WTC11 (cell line): Measurements from ENCODE around the gene CRYBG3. TPM values are rescaled to one million over a fixed set of nuclear protein-coding genes. Genes with fewer than 3 reads are reported as not detected.

Experiments
- ATAC-seq: fragments of 200-7000 bp; cut with Tn5 transposase; 2 replicates; pipeline ENCODE4 v1.10.0; 2021; ENCODE audit warnings: mild to moderate bottlenecking, moderate library complexity
- CTCF ChIA-PET: fragments of 300-600 bp; sonication (Branson Sonifier 250); formaldehyde crosslinking; loops from one replicate; lab custom pipeline; 2021; ENCODE audit warnings: antibody characterized with exemption; lab: Charles Lee
- POLR2A ChIA-PET: fragments of 350-600 bp; sonication (Branson Sonifier 250); formaldehyde crosslinking; loops from one replicate; lab custom pipeline; 2021; ENCODE audit warnings: antibody characterized with exemption; lab: Charles Lee
- DNase-seq: peaks from one replicate; pipeline ENCODE4 v3.0.0; 2021; ENCODE audit warnings: low spot score
- H3K27ac Mint-ChIP-seq: 2 replicates; pipeline ENCODE4 v1.8.0; 2021; ENCODE audit warnings: mixed read lengths
- H3K27me3 Mint-ChIP-seq: 2 replicates; pipeline ENCODE4 v1.8.0; 2021; ENCODE audit warnings: low read depth, mild to moderate bottlenecking, moderate library complexity, mixed read lengths
- H3K36me3 Mint-ChIP-seq: 2 replicates; pipeline ENCODE4 v1.8.0; 2021; ENCODE audit warnings: mixed read lengths
- H3K4me1 Mint-ChIP-seq: 2 replicates; pipeline ENCODE4 v1.8.0; 2022; ENCODE audit warnings: mixed read lengths
- H3K4me3 Mint-ChIP-seq: 2 replicates; pipeline ENCODE4 v1.8.0; 2021; ENCODE audit warnings: mild to moderate bottlenecking, moderate library complexity, mixed read lengths
- H3K9me3 Mint-ChIP-seq: 2 replicates; pipeline ENCODE4 v1.8.0; 2021; ENCODE audit warnings: mixed read lengths
- ELF4 ChIP-seq: sonication (generic); formaldehyde crosslinking; IDR thresholded peaks from 2 replicates; pipeline ENCODE4 v1.8.1; 2022; ENCODE audit warnings: low read depth, mild to moderate bottlenecking, moderate library complexity, missing genetic modification reagents
- EMX1 ChIP-seq: fragments of 250-450 bp; sonication (Bioruptor Pico); IDR thresholded peaks from 2 replicates; pipeline ENCODE4 v1.8.0; 2021; ENCODE audit warnings: mild to moderate bottlenecking
- FOXJ3 ChIP-seq: sonication (generic); formaldehyde crosslinking; IDR thresholded peaks from 2 replicates; pipeline ENCODE4 v1.9.0; 2021; ENCODE audit warnings: missing genetic modification reagents, mild to moderate bottlenecking, borderline replicate concordance
- SOX15 ChIP-seq: fragments of 250-450 bp; sonication (Bioruptor Pico); IDR thresholded peaks from 2 replicates; pipeline ENCODE4 v1.9.0; 2021; ENCODE audit warnings: mild to moderate bottlenecking
- ZNF138 ChIP-seq: sonication (generic); formaldehyde crosslinking; conservative IDR thresholded peaks from 2 replicates; pipeline ENCODE4 v1.8.1; 2022; ENCODE audit warnings: mild to moderate bottlenecking, moderate library complexity, missing genetic modification reagents
- ZNF416 ChIP-seq: fragments of 250-450 bp; sonication (Bioruptor Pico); IDR thresholded peaks from 2 replicates; pipeline ENCODE4 v1.9.0; 2021; ENCODE audit warnings: mild to moderate bottlenecking, inconsistent platforms
- total RNA-seq: library from RNA; stranded (reverse); gene quantifications from 3 replicates; pipeline ENCODE4 v1.2.3, GENCODE V29; 2021
- TF ChIP-seq, protein P1 (sequence below): sonication (generic); formaldehyde crosslinking; IDR thresholded peaks from 2 replicates; pipeline ENCODE4 v1.8.0; 2022; ENCODE audit warnings: missing genetic modification reagents
- TF ChIP-seq, protein P2 (sequence below): sonication (generic); formaldehyde crosslinking; IDR thresholded peaks from 2 replicates; pipeline ENCODE4 v1.8.1; 2023; ENCODE audit warnings: mild to moderate bottlenecking, missing genetic modification reagents, moderate library complexity
- TF ChIP-seq, protein P3 (sequence below): fragments of 250-450 bp; sonication (Bioruptor Pico); IDR thresholded peaks from 2 replicates; pipeline ENCODE4 v1.9.0; 2021; ENCODE audit warnings: mild to moderate bottlenecking
- TF ChIP-seq, protein P4 (sequence below): sonication (generic); formaldehyde crosslinking; IDR thresholded peaks from 2 replicates; pipeline ENCODE4 v1.8.1; 2022; ENCODE audit warnings: mild to moderate bottlenecking, missing genetic modification reagents, moderate library complexity, borderline replicate concordance
- TF ChIP-seq, protein P5 (sequence below): fragments of 250-450 bp; sonication (Bioruptor Pico); IDR thresholded peaks from 2 replicates; pipeline ENCODE4 v1.9.0; 2021; ENCODE audit warnings: mild to moderate bottlenecking, borderline replicate concordance
- TF ChIP-seq, protein P6 (sequence below): fragments of 250-450 bp; sonication (Bioruptor Pico); IDR thresholded peaks from 2 replicates; pipeline ENCODE4 v1.9.0; 2021; ENCODE audit warnings: moderate library complexity, mild to moderate bottlenecking, inconsistent platforms, borderline replicate concordance

CRYBG3 gene
- total RNA-seq, 1 experiment from 2014 or later, result 13.6 TPM

DNA sequence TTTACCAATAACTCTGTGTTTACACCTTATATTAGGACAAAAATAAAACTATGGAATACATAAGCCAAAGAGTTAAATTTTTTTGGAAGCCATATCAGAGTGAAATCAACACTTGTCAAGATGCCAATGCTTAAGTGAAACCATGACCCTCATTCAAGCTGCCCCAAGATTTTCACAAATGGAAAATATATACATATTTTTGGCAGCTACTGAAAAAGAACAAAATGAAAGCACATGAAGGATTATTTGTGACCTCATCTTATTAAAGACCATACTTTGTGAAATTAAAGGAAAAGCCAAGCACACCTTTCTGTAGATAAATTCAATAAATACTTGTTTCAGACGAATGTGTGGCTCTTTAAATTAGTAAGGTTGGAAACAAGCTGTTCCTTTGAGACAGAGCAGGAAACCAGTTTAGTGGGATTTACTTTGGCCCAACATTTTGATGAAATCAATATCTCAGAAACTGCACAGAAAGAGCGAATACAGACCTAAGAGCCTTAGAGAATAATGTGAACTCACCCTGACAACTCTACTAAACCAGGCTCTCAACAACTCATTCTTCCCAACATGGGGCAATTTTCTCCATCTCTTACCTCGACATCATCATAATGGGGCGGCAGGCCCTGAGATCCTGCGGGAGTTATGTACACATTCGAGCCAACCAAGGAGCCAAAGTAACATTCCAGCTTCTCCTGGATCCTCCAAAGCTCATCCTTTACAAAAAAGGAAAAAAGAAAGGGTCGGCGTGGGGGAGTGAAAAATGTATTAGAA lies 139.4 kb downstream of the CRYBG3 start (continued):
- TF ChIP-seq, protein P1, sequence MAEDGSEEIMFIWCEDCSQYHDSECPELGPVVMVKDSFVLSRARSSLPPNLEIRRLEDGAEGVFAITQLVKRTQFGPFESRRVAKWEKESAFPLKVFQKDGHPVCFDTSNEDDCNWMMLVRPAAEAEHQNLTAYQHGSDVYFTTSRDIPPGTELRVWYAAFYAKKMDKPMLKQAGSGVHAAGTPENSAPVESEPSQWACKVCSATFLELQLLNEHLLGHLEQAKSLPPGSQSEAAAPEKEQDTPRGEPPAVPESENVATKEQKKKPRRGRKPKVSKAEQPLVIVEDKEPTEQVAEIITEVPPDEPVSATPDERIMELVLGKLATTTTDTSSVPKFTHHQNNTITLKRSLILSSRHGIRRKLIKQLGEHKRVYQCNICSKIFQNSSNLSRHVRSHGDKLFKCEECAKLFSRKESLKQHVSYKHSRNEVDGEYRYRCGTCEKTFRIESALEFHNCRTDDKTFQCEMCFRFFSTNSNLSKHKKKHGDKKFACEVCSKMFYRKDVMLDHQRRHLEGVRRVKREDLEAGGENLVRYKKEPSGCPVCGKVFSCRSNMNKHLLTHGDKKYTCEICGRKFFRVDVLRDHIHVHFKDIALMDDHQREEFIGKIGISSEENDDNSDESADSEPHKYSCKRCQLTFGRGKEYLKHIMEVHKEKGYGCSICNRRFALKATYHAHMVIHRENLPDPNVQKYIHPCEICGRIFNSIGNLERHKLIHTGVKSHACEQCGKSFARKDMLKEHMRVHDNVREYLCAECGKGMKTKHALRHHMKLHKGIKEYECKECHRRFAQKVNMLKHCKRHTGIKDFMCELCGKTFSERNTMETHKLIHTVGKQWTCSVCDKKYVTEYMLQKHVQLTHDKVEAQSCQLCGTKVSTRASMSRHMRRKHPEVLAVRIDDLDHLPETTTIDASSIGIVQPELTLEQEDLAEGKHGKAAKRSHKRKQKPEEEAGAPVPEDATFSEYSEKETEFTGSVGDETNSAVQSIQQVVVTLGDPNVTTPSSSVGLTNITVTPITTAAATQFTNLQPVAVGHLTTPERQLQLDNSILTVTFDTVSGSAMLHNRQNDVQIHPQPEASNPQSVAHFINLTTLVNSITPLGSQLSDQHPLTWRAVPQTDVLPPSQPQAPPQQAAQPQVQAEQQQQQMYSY (CRISPR knock-in tag), result no peak
- TF ChIP-seq, protein P2, sequence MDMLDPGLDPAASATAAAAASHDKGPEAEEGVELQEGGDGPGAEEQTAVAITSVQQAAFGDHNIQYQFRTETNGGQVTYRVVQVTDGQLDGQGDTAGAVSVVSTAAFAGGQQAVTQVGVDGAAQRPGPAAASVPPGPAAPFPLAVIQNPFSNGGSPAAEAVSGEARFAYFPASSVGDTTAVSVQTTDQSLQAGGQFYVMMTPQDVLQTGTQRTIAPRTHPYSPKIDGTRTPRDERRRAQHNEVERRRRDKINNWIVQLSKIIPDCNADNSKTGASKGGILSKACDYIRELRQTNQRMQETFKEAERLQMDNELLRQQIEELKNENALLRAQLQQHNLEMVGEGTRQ, result no peak
- TF ChIP-seq ZNF138 (CRISPR knock-in tag) (no peak), FOXJ3 (no peak)

DNA sequence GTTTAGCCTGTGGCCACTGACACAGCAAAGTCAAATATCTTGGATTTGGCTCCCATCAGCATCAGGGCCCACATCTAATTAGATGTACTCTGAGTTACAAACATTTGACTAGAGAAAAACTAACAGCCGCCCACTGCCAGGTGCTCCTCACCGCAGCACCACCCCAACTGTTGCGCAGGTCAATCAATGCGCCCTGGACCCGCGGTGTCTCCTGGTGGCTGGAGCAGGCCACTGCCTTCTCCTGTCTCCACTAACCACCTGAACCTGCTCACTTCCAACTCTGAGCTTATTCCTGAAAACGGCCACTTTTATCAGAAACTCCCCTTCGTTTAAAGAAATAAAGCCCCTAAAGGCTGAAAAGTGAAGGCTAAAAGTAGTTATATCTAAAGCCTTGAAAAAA lies 146.2 kb downstream of the CRYBG3 start:
- CTCF ChIA-PET, result interaction anchor here (0.6 to 2.8 kb wide), 10 partner anchors 16 to 361 kb away, joined by 3 to 24 read pairs (median 3); partner anchors contain the start of genes ARL6 and CRYBG3
- ATAC-seq (peak; percentile 79), DNase-seq (peak; percentile 52)
- Mint-ChIP-seq H3K4me3 (no peak overlapping the region), H3K36me3 (no peaks in the 10 kb centered on the region), H3K27me3 (peaks cover 12% of the 10 kb centered on the region), H3K4me1 (peaks cover 22% of the 10 kb centered on the region), H3K9me3 (no peaks in the 10 kb centered on the region), H3K27ac (no peak overlapping the region)
- TF ChIP-seq, protein P3, sequence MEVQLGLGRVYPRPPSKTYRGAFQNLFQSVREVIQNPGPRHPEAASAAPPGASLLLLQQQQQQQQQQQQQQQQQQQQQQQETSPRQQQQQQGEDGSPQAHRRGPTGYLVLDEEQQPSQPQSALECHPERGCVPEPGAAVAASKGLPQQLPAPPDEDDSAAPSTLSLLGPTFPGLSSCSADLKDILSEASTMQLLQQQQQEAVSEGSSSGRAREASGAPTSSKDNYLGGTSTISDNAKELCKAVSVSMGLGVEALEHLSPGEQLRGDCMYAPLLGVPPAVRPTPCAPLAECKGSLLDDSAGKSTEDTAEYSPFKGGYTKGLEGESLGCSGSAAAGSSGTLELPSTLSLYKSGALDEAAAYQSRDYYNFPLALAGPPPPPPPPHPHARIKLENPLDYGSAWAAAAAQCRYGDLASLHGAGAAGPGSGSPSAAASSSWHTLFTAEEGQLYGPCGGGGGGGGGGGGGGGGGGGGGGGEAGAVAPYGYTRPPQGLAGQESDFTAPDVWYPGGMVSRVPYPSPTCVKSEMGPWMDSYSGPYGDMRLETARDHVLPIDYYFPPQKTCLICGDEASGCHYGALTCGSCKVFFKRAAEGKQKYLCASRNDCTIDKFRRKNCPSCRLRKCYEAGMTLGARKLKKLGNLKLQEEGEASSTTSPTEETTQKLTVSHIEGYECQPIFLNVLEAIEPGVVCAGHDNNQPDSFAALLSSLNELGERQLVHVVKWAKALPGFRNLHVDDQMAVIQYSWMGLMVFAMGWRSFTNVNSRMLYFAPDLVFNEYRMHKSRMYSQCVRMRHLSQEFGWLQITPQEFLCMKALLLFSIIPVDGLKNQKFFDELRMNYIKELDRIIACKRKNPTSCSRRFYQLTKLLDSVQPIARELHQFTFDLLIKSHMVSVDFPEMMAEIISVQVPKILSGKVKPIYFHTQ, result no peak
- no peak for TF ChIP-seq EMX1
- no peak for TF ChIP-seq ZNF416 (CRISPR knock-in tag)
- TF ChIP-seq, protein P4, sequence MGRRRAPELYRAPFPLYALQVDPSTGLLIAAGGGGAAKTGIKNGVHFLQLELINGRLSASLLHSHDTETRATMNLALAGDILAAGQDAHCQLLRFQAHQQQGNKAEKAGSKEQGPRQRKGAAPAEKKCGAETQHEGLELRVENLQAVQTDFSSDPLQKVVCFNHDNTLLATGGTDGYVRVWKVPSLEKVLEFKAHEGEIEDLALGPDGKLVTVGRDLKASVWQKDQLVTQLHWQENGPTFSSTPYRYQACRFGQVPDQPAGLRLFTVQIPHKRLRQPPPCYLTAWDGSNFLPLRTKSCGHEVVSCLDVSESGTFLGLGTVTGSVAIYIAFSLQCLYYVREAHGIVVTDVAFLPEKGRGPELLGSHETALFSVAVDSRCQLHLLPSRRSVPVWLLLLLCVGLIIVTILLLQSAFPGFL (CRISPR knock-in tag), result no peak
- no peak for TF ChIP-seq SOX15
- TF ChIP-seq, protein P5, sequence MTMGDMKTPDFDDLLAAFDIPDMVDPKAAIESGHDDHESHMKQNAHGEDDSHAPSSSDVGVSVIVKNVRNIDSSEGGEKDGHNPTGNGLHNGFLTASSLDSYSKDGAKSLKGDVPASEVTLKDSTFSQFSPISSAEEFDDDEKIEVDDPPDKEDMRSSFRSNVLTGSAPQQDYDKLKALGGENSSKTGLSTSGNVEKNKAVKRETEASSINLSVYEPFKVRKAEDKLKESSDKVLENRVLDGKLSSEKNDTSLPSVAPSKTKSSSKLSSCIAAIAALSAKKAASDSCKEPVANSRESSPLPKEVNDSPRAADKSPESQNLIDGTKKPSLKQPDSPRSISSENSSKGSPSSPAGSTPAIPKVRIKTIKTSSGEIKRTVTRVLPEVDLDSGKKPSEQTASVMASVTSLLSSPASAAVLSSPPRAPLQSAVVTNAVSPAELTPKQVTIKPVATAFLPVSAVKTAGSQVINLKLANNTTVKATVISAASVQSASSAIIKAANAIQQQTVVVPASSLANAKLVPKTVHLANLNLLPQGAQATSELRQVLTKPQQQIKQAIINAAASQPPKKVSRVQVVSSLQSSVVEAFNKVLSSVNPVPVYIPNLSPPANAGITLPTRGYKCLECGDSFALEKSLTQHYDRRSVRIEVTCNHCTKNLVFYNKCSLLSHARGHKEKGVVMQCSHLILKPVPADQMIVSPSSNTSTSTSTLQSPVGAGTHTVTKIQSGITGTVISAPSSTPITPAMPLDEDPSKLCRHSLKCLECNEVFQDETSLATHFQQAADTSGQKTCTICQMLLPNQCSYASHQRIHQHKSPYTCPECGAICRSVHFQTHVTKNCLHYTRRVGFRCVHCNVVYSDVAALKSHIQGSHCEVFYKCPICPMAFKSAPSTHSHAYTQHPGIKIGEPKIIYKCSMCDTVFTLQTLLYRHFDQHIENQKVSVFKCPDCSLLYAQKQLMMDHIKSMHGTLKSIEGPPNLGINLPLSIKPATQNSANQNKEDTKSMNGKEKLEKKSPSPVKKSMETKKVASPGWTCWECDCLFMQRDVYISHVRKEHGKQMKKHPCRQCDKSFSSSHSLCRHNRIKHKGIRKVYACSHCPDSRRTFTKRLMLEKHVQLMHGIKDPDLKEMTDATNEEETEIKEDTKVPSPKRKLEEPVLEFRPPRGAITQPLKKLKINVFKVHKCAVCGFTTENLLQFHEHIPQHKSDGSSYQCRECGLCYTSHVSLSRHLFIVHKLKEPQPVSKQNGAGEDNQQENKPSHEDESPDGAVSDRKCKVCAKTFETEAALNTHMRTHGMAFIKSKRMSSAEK (CRISPR knock-in tag), result no peak
- no peak for TF ChIP-seq ELF4 (CRISPR knock-in tag)
- TF ChIP-seq, protein P6, sequence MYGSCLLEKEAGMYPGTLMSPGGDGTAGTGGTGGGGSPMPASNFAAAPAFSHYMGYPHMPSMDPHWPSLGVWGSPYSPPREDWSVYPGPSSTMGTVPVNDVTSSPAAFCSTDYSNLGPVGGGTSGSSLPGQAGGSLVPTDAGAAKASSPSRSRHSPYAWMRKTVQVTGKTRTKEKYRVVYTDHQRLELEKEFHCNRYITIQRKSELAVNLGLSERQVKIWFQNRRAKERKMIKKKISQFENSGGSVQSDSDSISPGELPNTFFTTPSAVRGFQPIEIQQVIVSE (CRISPR knock-in tag), result no peak
- POLR2A ChIA-PET, result interaction anchor here (1.0 kb wide), 1 partner anchor 9 kb away, joined by 5 read pairs; no protein-coding TSS in a partner anchor
